ENCODE results near the gene THSD4.

The THSD4 gene

GRCh38 chr15:71329041-71329440 lies 213.8 kb downstream of the THSD4 start:
- H3K4me1 ChIP-seq (ENCODE audit: low read length): 0 out of 2 replicates have a peak, but pooled peaks cover 4% of the 10 kb centered on the region
- H3K27me3 ChIP-seq (replicated peaks; ENCODE audit: insufficient read depth, low read length): no peaks in the 10 kb centered on the region
- no peaks in the 10 kb centered on the region for H4K20me1 ChIP-seq (ENCODE audit: insufficient read depth, low read length)
- no peak for DNase-seq
- H3K4me3 ChIP-seq (ENCODE audit: low read length): no peak overlapping the region
- H3K9me2 ChIP-seq (replicated peaks; ENCODE audit: insufficient read depth, low read length): no peaks in the 10 kb centered on the region
- H3K27ac ChIP-seq (ENCODE audit: low read length): no peak overlapping the region
- no peaks in the 10 kb centered on the region for H3K36me3 ChIP-seq (replicated peaks; ENCODE audit: insufficient read depth, low read length)
- no peaks in the 10 kb centered on the region for H3K79me2 ChIP-seq (ENCODE audit: low read length)
- no peak overlapping the region for H3K9ac ChIP-seq (ENCODE audit: low read length)
- no peak overlapping the region for H3K4me2 ChIP-seq (ENCODE audit: low read depth, low read length)
- TF ChIP-seq EZH2phosphoT487 (IDR thresholded peaks at IDR 0.05; ENCODE audit: low read length) (no peak), CTCF (IDR thresholded peaks at IDR 0.05; ENCODE audit: low read length) (no peak), EZH2 (optimal IDR thresholded peaks at IDR 0.05; ENCODE audit: low read depth, low read length) (no peak)
- no peak overlapping the region for H2AFZ ChIP-seq (ENCODE audit: low read length)
- no peaks in the 10 kb centered on the region for H3K9me3 ChIP-seq (replicated peaks; ENCODE audit: insufficient read depth, low read length)
- H3F3A ChIP-seq (ENCODE audit: insufficient read depth, low read length): no peaks in the 10 kb centered on the region

- DNase-seq: no peak
- H3K4me3 ChIP-seq (ENCODE audit: low read length): no peak overlapping the region
- no peak overlapping the region for H2AFZ ChIP-seq (ENCODE audit: low read length)
- H3K27me3 ChIP-seq (replicated peaks; ENCODE audit: insufficient read depth, low read length): no peaks in the 10 kb centered on the region
- H3K79me2 ChIP-seq (ENCODE audit: low read length): no peaks in the 10 kb centered on the region
- no peaks in the 10 kb centered on the region for H3K36me3 ChIP-seq (replicated peaks; ENCODE audit: insufficient read depth, low read length)
- H3K4me1 ChIP-seq (ENCODE audit: low read length): 0 out of 2 replicates have a peak, but pooled peaks cover 4% of the 10 kb centered on the region
- no peak overlapping the region for H3K9ac ChIP-seq (ENCODE audit: low read length)
- H3K27ac ChIP-seq (ENCODE audit: low read length): no peak overlapping the region
- no peaks in the 10 kb centered on the region for H3K9me3 ChIP-seq (replicated peaks; ENCODE audit: insufficient read depth, low read length)
- no peaks in the 10 kb centered on the region for H3F3A ChIP-seq (ENCODE audit: insufficient read depth, low read length)
- no peak overlapping the region for H3K4me2 ChIP-seq (ENCODE audit: low read depth, low read length)
- no peaks in the 10 kb centered on the region for H3K9me2 ChIP-seq (replicated peaks; ENCODE audit: insufficient read depth, low read length)
- no peak for TF ChIP-seq CTCF (IDR thresholded peaks at IDR 0.05; ENCODE audit: low read length)
- TF ChIP-seq EZH2 (optimal IDR thresholded peaks at IDR 0.05; ENCODE audit: low read depth, low read length): no peak
- TF ChIP-seq EZH2phosphoT487 (IDR thresholded peaks at IDR 0.05; ENCODE audit: low read length): no peak
- no peaks in the 10 kb centered on the region for H4K20me1 ChIP-seq (ENCODE audit: insufficient read depth, low read length)
Observed at GRCh38 chr15:71329497-71330260, 214.4 kb downstream of the THSD4 start.

- TF ChIP-seq EZH2phosphoT487 (IDR thresholded peaks at IDR 0.05; ENCODE audit: low read length): no peak
- TF ChIP-seq EZH2 (optimal IDR thresholded peaks at IDR 0.05; ENCODE audit: low read depth, low read length): no peak
- TF ChIP-seq CTCF (IDR thresholded peaks at IDR 0.05; ENCODE audit: low read length): no peak
- Histone ChIP-seq H3K4me3 (ENCODE audit: low read length) (no peak overlapping the region), H3K4me1 (ENCODE audit: low read length) (0 out of 2 replicates have a peak, but pooled peaks cover 4% of the 10 kb centered on the region), H3K9ac (ENCODE audit: low read length) (no peak overlapping the region), H3K27me3 (replicated peaks; ENCODE audit: insufficient read depth, low read length) (no peaks in the 10 kb centered on the region), H3F3A (ENCODE audit: insufficient read depth, low read length) (no peaks in the 10 kb centered on the region), H3K27ac (ENCODE audit: low read length) (no peak overlapping the region), H3K36me3 (replicated peaks; ENCODE audit: insufficient read depth, low read length) (no peaks in the 10 kb centered on the region), H2AFZ (ENCODE audit: low read length) (no peak overlapping the region), H3K4me2 (ENCODE audit: low read depth, low read length) (no peak overlapping the region), H4K20me1 (ENCODE audit: insufficient read depth, low read length) (no peaks in the 10 kb centered on the region), H3K9me3 (replicated peaks; ENCODE audit: insufficient read depth, low read length) (no peaks in the 10 kb centered on the region), H3K79me2 (ENCODE audit: low read length) (no peaks in the 10 kb centered on the region), H3K9me2 (replicated peaks; ENCODE audit: insufficient read depth, low read length) (no peaks in the 10 kb centered on the region)
- no peak for DNase-seq
Observed at GRCh38 chr15:71330638-71331162, 215.4 kb downstream of the THSD4 start.

All from MM.1S (cell line).